ENCODE results near the gene GALNT15.

The GALNT15 gene

GRCh38 chr3:16134173-16134928, 40.1 kb upstream of the GALNT15 start:
- DNase-seq (ENCODE audit: low read depth, low spot score), result no peak
- in situ Hi-C loops (cut with HindIII; ENCODE audit: low sequenced_read_pairs), result no loop called here
- TF ChIP-seq, protein P1, sequence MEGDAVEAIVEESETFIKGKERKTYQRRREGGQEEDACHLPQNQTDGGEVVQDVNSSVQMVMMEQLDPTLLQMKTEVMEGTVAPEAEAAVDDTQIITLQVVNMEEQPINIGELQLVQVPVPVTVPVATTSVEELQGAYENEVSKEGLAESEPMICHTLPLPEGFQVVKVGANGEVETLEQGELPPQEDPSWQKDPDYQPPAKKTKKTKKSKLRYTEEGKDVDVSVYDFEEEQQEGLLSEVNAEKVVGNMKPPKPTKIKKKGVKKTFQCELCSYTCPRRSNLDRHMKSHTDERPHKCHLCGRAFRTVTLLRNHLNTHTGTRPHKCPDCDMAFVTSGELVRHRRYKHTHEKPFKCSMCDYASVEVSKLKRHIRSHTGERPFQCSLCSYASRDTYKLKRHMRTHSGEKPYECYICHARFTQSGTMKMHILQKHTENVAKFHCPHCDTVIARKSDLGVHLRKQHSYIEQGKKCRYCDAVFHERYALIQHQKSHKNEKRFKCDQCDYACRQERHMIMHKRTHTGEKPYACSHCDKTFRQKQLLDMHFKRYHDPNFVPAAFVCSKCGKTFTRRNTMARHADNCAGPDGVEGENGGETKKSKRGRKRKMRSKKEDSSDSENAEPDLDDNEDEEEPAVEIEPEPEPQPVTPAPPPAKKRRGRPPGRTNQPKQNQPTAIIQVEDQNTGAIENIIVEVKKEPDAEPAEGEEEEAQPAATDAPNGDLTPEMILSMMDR (IDR thresholded peaks at IDR 0.05; ENCODE audit: low read depth, low read length), result no peak
- no peak overlapping the region for H3K4me3 ChIP-seq (ENCODE audit: low read depth, low read length)

DNA sequence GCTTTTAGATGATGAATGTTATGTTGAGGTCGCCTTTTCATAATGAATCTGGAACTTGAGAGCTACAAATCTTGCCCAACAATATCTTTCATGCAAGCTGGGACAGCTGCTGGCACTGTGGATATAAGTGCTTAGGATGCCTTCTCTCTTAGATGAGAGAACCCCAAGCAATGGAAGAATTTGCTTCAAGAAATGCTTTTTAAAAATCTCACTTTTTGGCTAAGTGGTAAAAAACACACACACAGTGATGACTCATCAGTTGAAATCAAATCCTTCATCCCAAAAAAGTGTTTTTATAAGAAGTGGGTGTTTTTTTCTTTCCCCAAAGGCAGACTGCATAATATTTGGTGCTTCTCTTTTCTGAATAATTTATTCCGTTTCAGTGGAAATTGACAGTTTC, 38.4 kb upstream of the GALNT15 start:
- TF ChIP-seq, protein P1 (IDR thresholded peaks at IDR 0.05; ENCODE audit: low read depth, low read length), result no peak
- peak; percentile 77 for DNase-seq (ENCODE audit: low read depth, low spot score)
- in situ Hi-C loops (cut with HindIII; ENCODE audit: low sequenced_read_pairs), result no loop called here
- no peak overlapping the region for H3K4me3 ChIP-seq (ENCODE audit: low read depth, low read length)

GRCh38 chr3:16137044-16137443, 37.4 kb upstream of the GALNT15 start:
- DNase-seq (ENCODE audit: low read depth, low spot score), result no peak
- TF ChIP-seq, protein P1 (IDR thresholded peaks at IDR 0.05; ENCODE audit: low read depth, low read length), result no peak
- in situ Hi-C loops (cut with HindIII; ENCODE audit: low sequenced_read_pairs), result no loop called here
- H3K4me3 ChIP-seq (ENCODE audit: low read depth, low read length), result no peak overlapping the region

DNA sequence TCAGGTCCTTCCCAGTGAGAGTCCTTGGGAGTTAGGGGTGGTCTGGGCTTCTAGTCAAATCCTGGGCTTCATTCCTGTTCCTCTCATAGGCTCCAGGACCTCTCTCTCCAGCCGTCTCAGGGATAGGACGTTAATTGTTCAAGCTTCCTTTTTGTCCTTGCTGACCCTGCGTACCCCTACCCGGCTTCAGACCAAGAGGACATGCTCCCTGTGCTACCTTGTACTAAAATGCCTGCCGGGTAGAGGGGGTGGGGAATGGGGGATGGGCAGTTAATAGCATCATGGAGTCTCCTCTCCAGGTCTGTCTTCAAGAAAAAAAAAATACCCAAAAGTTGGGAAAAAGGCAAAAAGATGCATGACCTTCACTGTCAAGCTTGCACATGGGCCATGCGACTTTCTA, 36.5 kb upstream of the GALNT15 start:
- no peak for DNase-seq (ENCODE audit: low read depth, low spot score)
- no peak overlapping the region for H3K4me3 ChIP-seq (ENCODE audit: low read depth, low read length)
- in situ Hi-C loops (cut with HindIII; ENCODE audit: low sequenced_read_pairs), result no loop called here
- TF ChIP-seq, protein P1 (IDR thresholded peaks at IDR 0.05; ENCODE audit: low read depth, low read length), result no peak

GRCh38 chr3:16140116-16140893, 34.2 kb upstream of the GALNT15 start:
- TF ChIP-seq, protein P1 (IDR thresholded peaks at IDR 0.05; ENCODE audit: low read depth, low read length), result no peak
- H3K4me3 ChIP-seq (ENCODE audit: low read depth, low read length), result no peak overlapping the region
- DNase-seq (ENCODE audit: low read depth, low spot score), result peak; percentile 93
- in situ Hi-C loops (cut with HindIII; ENCODE audit: low sequenced_read_pairs), result no loop called here

- DNase-seq (ENCODE audit: low read depth, low spot score), result no peak
- H3K4me3 ChIP-seq (ENCODE audit: low read depth, low read length), result no peak overlapping the region
- TF ChIP-seq, protein P1 (IDR thresholded peaks at IDR 0.05; ENCODE audit: low read depth, low read length), result no peak
- in situ Hi-C loops (cut with HindIII; ENCODE audit: low sequenced_read_pairs), result no loop called here
These were observed 33.6 kb upstream of the GALNT15 start for GRCh38 chr3:16140894-16141285.
